ENCODE results near the gene DAZAP2.

DNA sequence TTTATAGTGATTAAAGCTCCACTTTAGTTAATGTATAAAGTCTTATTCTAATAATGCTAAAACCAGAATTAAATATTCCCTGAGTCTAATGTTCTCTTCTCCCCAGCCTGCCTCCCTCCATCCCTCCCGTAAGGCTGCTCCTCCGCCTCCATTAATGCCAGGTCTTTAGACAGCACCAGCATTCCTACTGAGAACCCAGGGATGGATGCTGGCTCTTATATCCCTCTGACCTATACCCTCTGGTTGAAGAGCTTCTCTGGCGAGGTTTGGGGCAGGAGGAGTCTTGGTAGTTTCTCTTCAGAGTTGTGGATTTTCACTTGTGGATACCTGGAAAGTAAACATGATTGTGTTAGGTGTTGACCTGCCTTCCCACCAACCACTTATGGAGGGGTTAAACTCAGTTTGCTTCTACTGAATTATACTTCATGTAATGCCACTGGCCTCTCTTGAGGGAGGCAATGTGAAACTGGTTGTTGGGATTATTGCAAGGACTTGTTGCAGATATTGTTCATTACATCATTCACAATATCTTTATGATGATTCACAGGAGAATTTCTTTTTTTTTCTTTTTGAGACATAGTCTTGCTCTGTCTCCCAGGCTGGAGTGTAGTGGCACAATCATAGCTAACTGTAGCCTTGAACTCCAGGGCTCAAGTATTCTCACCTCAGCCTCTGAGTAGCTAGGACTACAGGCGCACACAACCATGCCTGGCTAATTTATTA lies 42.7 kb downstream of the DAZAP2 start:
- TF ChIP-seq TARDBP (IDR thresholded peaks at IDR 0.05) (no peak), ELF4 (IDR thresholded peaks at IDR 0.05) (no peak), NFRKB (IDR thresholded peaks at IDR 0.05) (no peak), FOXA1 (IDR thresholded peaks at IDR 0.05) (no peak)

All from HEK293T (cell line).